Astrocyte (in vitro differentiated cells and primary cell): ENCODE measurements around the gene GJD3.

Experiments used
- CTCF ChIP-seq: IDR thresholded peaks from 2 replicates; pipeline ENCODE4 v1.5.1; 2011; ENCODE audit warnings: low read depth, mild to moderate bottlenecking, inconsistent platforms, low read length, moderate library complexity; ENCODE audit not compliant: insufficient read depth
- EZH2 ChIP-seq: IDR thresholded peaks from 2 replicates; pipeline ENCODE4 v1.6.1; 2012; ENCODE audit warnings: mild to moderate bottlenecking, low read length, inconsistent platforms; ENCODE audit not compliant: insufficient read depth

- TF ChIP-seq CTCF (no peak), EZH2 (no peak)
These were observed 18.4 kb downstream of the GJD3 start for GRCh38 chr17:40345994-40346764.
